ENCODE data around the gene C6orf132. TPM values are rescaled to one million over a fixed set of nuclear protein-coding genes. Genes with fewer than 3 reads are reported as not detected.
"Not testable (repeated sequence)": the region's sequence is repeated elsewhere in the genome, so short reads cannot be mapped to it uniquely, and the experiment has no call there.

The C6orf132 gene
- total RNA-seq, 4 donors from 2014 or later = 0.22 to 4.7 (median 2.2) TPM

GRCh38 chr6:42155293-42155692 is 12.9 kb upstream of the C6orf132 start:
- Histone ChIP-seq H3K4me1 (peaks cover 0 to 6% (median 0%) of the 10 kb centered on the region in 4 donors), H3K27ac (no peak overlapping the region), H3K36me3 (no peaks in the 10 kb centered on the region), H3K27me3 (no peaks in the 10 kb centered on the region), H3K4me3 (no peak overlapping the region), H3K9me3 (no peaks in the 10 kb centered on the region)
- no peak for DNase-seq (ENCODE audit: low spot score in 2 of 2)
- TF ChIP-seq POLR2A (IDR thresholded peaks at IDR 0.05) (no peak), EP300 (IDR thresholded peaks at IDR 0.05) (no peak), CTCF (IDR thresholded peaks at IDR 0.05) (no peak)
- 83 to 92% methylated on average over 4 of the region's 4 CpGs for WGBS, 2 donors

DNA sequence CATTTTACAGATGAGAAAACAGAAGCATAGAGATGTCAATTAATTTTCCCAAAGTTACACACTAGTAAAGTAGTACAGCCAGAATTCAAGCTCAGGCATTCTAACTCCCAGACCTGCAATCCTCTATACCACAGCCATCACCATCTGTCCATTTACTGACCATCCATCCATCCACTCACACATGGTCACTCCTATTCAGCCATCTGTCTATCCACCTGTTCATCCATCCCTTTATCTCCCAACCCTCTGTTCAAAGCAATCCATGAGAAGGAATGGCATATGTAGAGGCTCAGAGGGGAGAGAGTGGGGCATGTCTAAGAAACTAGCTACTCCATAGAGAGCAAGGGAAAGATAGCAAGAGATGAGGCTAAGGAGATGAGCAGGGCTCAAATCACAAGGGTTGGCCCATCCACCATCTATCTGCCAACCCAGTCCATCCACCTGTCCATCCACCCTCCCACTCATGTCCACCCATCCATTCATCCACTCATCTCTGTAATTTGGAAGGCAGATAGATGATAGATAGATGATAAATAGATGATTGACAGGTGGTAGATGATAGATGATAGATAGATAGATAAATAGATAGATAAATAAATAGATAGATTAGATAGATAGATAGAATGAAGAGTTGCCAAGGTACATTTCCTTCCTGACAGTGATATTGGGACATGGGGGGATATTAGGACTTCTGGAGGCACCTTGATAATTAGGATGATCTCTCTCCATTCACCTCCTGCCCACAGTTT is 12.2 kb upstream of the C6orf132 start:
- DNase-seq (ENCODE audit: low spot score in 2 of 2) = no peak
- TF ChIP-seq EP300 (IDR thresholded peaks at IDR 0.05) (no peak), POLR2A (IDR thresholded peaks at IDR 0.05) (no peak), CTCF (IDR thresholded peaks at IDR 0.05) (no peak)
- Histone ChIP-seq H3K27ac (no peak overlapping the region), H3K27me3 (no peaks in the 10 kb centered on the region), H3K36me3 (no peaks in the 10 kb centered on the region), H3K4me1 (peaks cover 0 to 6% (median 0%) of the 10 kb centered on the region in 4 donors), H3K4me3 (no peak overlapping the region), H3K9me3 (no peaks in the 10 kb centered on the region)

- TF ChIP-seq EP300 (IDR thresholded peaks at IDR 0.05) = no peak
- no peak for TF ChIP-seq POLR2A (IDR thresholded peaks at IDR 0.05)
- no peak for TF ChIP-seq CTCF (IDR thresholded peaks at IDR 0.05)
- DNase-seq (ENCODE audit: low spot score in 2 of 2) = no peak
- H3K9me3 ChIP-seq = no peaks in the 10 kb centered on the region
- H3K4me3 ChIP-seq = no peak overlapping the region
- H3K36me3 ChIP-seq = no peaks in the 10 kb centered on the region
- H3K4me1 ChIP-seq = peaks cover 0 to 6% (median 0%) of the 10 kb centered on the region in 4 donors
- WGBS, 2 donors = 65 to 80% methylated on average over 5 of the region's 5 CpGs
- no peak overlapping the region for H3K27ac ChIP-seq
- no peaks in the 10 kb centered on the region for H3K27me3 ChIP-seq
Observed at GRCh38 chr6:42153921-42154320, 11.5 kb upstream of the C6orf132 start.

DNA sequence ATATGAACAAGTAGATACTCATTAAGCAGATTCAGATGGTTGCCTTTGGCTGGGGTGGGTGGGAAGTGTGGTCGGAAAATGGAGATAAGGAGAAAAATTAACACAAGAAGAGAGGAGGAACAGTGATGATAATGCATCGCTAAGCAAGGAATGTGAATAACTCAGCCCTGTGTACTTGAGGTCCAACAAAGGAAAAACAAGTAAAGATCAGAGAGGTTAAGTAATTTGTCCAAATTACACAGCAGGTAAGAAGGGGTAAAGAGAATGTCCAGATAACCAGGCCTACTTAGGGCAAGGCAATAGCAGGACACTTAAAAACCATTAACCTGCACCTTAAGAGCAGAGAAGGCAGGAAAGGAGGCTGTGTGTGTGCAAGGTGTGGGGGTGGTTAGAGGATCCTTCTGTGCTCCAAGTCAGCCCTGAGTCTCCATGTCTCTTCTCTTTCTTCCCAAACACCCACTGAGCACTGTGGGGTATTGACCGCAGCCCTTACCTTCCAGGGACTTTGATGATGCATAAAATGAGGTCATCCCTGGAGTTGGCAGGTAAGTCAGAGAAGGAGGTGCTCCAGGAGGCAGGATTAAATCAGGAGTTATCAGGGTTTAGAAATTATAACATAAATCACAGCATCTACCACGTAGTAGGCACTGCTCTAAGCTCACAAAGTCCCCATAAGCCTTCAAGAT is 10.3 kb upstream of the C6orf132 start:
- not testable (repeated sequence) for H3K4me1 ChIP-seq; H3K4me3 ChIP-seq; DNase-seq (ENCODE audit: low spot score in 2 of 2); H3K36me3 ChIP-seq; H3K27me3 ChIP-seq; H3K27ac ChIP-seq; H3K9me3 ChIP-seq
- WGBS, 2 donors = 85 to 86% methylated on average over 3 to 4 of the region's 4 CpGs

GRCh38 chr6:42152024-42152423 is 9.6 kb upstream of the C6orf132 start:
- 69 to 71% methylated on average over 8 of the region's 8 CpGs for WGBS, 2 donors

More at GRCh38 chr6:42152024-42152423, 9.6 kb upstream of the C6orf132 start:
- Histone ChIP-seq H3K4me3 (no peak overlapping the region), H3K4me1 (no peaks in the 10 kb centered on the region), H3K27ac (no peak overlapping the region), H3K36me3 (no peaks in the 10 kb centered on the region), H3K27me3 (no peaks in the 10 kb centered on the region), H3K9me3 (no peaks in the 10 kb centered on the region)
- no peak for DNase-seq (ENCODE audit: low spot score in 2 of 2)
- TF ChIP-seq POLR2A (IDR thresholded peaks at IDR 0.05) = no peak
- no peak for TF ChIP-seq CTCF (IDR thresholded peaks at IDR 0.05)
- TF ChIP-seq EP300 (IDR thresholded peaks at IDR 0.05) = no peak
